GM21786 (cell line): ENCODE data around the gene SYTL5.

Source experiments
- ATAC-seq: cut with Tn5 transposase; IDR thresholded peaks from one replicate; pipeline ENCODE4 v1.9.1; 2021; ENCODE audit not compliant: unreplicated experiment

The SYTL5 gene

DNA sequence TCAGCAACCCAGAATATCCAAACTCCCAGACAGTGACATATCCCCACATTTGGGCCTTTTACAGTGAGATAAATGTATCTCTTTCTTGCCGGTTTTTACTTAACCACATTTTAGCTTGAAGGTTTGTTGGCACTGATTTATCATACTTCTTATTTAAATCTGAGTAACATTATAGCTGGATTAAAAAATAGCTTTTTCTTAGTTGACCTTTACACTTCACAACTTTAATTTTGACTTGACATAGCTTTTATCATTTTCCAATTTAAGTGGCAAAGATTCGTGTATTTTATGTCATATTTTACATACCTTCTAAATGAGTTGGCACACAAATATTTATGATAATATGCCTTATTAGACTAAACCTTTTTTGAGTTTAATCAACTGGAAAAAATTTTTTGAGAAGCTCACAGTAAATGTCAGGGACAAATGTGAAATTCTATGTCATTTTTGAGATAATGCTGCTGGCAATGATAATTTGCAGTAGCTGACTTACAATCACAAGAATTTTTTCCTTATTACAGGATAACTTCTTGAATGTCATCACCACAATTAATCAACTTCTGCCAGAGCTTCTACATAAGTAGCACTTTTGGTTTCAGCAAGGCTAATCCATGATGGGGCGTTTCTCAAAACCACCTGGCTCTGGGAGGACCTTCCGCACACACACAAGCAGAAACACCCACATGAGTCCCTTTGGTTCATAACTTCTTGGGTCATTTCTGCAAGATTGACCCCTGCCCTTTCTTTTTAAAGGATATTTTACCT lies 80.3 kb downstream of the SYTL5 start:
- no peak for ATAC-seq

DNA sequence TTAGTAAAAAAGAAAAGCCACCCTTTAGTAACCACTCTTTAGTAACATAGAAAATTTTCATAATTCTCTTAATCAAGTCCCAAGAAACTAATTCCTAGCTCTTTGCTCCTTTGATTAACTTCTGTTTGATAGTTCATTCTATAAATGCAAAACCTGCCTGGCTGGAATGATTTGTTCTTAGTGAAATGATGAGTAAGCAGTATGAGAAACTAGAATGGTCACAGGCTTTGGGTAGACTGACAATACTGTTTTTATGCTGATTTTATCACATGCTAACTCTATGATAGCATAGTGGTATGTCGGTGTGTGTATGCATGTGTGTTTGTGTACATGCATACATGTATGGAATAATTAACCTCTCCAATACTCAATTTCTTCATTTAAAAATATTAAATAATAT lies 81.2 kb downstream of the SYTL5 start:
- ATAC-seq, result no peak

DNA sequence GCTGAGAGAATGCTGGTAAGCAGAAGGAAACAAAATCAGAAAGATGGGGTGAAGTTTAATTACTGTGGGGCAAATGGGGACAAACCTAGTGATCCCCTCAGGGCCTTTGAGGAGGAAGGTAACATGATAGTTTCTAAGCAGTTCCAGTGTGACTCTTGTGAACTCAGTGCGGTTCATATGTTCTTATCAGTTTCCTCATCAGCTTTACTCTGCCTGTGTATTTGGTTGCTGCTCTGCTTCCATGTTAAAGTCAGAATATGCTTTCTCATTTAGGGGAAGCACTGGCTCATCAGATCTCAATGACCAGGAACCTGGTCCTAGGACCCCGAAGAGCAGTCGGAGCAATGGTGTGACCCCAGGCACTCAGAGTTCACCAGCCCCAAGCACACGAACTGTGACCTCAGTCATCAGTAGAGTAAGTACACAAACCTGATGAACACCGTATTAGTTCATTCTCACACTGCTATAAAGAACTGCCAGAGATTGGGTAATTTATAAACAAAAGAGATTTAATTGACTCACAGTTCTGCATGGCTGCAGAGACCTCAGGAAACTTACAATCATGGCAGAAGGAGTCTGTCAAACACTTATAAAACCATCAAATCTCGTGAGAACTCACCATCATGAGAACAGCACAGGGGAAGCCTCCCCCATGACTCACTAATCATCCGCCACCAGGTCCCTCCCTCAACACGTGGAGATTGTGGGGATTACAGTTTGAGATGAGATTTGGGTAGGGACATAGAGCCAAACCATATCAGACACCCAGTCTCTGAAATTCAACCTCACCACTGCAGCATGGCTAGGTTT lies 83.0 kb downstream of the SYTL5 start:
- no peak for ATAC-seq

DNA sequence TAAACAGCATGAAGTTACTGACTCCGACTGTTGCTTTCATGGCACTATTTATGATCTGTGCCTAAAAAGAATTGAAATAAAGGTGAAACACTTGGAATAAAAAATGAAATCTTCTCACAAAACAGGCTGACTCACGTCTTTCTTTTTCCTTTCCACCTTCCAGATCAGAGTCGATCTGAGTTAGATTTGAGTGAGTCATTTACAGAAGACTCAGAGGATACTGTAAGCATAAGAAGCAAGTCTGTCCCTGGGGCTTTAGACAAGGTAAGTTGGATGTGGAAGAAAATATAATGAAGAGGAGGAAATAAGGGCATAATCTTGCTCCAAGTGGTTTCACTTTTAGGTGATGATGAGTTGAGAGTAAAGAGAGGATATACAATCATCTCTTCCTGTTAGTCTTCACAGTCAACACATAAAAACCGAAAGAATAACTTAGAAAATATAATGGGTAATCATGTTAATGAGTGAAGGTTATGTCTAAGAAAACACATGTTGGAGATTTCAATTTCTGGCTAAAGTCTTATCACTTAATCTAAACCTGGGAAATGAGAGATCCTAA lies 89.7 kb downstream of the SYTL5 start:
- no peak for ATAC-seq

DNA sequence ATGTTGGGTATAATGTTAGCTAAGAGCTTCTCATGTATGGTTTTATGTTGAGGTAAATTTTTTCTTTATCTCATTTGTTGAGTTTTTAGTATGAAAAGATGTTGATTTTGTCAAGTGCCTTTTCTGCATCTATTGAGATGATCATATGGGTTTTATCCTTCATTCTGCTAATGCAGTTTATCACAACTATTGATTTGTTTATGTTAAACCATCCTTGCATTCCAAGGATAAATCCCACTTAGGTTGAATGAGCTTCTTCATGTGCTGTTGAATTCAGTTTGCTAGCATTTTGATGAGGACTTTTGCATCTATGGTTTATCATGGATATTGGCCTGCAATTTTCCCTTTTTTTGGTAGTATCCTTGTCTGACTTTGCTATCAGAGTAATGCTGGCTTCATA lies 93.3 kb downstream of the SYTL5 start:
- ATAC-seq, result no peak

DNA sequence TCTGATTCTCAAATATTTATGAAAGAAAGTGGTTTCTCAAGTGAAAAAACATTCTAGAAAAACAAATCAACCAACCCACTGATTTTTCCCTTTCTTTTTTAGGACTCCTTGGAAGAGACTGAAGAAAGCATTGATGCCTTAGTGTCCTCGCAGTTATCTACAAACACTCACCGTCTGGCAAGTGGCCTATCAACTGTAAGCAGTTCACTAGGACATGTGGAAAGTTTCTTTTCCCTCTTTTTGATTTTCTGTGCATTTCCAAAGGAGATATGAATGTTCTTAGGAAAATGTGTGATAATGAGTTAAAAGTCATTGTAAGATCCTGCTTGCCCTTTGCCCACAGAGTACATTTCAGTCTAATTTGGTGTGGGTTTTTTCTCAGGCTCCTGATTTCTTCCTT lies 95.9 kb downstream of the SYTL5 start:
- ATAC-seq, result no peak

DNA sequence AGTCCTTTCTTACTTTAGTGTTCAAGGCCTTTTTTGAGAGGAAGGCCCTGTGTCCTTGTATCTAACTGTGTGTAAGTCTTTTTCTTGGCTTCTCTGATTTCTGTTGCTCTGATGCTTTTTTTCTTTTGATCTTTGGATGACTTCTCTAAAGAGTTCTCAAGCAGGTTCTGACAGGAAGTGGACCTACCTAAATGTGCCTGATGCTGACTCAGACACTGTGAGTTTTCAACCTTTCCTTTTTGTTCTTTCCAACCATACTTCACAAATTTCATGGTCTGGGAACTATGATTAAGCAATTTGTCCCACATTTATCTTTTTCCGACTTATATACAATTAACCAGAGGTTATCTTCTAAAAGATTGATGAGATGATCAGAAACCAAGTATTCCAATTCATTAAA lies 96.5 kb downstream of the SYTL5 start:
- ATAC-seq, result no peak

DNA sequence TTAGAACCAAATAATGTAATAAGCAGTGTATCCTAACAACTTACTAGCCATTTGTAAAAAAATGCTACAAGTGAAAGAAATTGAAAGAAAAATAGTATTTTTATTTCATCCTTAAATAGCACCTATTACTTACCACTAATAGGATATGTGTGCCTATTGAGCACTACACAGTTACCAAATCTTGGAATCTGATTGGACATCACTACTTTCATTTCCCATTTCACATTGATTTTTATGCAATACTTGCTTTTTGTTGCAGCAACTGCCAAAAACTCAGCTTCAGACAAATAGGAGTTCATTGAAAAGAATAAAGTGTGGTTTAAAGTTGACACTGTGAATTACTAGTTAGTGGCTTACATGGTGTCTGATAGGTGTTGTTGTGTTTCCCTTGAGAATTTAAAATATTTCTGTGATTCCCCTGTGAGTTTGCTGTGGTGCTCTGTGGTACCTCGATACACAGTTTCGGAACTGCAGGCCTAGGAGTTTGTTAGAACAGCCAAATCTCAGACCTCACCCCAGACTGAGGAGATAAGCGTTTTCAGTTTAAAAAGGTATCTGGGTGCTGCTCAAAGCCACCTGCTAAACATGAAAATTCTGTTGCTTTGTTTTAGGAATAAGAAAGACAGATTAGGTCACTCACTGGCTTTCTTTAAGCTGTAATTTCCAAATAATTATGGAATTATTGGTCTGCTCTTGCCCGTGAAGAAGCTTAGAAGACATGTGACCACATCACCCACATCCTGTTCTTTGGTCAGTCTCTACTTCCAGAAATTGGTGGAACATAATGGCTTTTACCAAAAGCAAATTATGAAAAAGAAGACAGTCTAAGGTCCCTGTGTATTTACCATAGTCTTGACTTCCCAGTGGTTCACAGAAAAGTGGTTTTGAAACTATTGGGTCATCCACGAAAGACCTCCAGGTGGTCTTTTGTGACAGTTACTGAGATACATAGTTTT lies 97.8 kb downstream of the SYTL5 start:
- ATAC-seq, result peak; percentile 86

DNA sequence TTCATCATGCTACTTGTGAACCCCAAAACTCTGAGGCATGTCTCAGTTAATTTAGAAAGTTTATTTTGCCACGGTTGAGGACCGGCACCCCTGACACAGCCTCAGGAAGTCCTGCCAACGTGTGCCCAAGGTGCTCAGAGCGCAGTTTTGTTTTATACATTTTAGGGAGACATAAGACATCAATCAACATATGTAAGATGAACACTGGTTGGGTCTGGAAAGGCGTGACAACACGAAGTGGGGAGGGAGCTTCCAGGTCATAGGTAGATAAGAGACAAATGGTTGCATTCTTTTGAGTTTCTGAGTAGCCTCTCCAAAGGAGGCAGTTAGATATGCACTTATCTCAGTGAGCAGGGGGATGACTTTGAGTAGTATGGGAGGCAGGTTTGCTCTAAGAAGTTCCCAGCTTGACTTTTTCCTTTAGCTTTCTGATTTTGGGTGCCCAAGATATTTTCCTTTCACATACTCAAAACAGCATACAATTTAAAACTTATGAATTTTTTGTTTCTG lies 98.9 kb downstream of the SYTL5 start:
- ATAC-seq, result no peak

DNA sequence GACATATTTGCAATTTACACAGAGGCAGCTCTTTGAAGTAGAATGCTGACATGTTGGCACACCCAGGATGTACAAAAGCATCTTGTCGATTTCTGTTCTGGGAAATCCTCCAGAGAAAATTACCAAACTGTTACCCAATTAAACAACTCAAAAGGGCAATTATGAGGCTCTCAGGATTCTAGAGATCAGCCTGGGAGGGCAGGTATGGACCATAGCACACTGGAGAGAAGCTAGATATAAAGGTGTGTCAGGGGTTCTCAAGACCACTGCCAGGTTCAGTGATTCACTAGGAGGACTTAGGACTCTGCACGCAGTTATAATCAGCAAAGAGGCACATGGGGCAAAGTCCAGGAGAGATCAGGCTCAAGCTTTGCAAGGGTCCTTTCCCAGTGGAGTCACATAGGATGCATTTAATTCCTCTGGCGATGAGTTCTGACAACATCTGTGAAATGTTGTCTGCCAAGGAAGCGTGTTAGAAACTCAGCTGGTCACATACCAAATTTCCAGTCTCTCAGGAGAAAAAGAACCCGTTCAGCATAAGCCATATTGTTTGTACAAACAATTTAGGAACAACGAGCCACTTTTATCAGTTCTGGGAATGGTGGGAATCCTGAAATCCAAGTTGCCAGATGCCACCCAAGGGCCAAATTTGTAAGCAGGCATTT lies 100.8 kb downstream of the SYTL5 start:
- ATAC-seq, result no peak

DNA sequence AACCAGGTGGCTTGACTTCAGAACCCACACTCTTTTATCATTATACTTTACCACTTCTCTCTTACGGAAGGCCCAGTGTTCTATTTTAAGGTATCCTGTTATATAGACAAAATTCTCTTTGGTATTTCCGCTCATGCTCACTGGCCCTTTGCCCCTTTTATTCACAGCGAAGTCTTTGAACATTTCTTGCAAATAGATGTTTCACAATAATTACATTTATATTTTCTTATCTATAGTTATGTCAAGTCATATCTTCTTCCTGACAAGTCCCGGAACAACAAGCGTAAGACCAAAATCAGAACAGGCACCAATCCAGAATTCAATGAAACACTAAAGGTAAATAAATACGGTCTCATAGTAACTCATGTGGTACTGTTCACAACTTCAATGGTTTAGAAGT lies 102.0 kb downstream of the SYTL5 start:
- ATAC-seq, result no peak

DNA sequence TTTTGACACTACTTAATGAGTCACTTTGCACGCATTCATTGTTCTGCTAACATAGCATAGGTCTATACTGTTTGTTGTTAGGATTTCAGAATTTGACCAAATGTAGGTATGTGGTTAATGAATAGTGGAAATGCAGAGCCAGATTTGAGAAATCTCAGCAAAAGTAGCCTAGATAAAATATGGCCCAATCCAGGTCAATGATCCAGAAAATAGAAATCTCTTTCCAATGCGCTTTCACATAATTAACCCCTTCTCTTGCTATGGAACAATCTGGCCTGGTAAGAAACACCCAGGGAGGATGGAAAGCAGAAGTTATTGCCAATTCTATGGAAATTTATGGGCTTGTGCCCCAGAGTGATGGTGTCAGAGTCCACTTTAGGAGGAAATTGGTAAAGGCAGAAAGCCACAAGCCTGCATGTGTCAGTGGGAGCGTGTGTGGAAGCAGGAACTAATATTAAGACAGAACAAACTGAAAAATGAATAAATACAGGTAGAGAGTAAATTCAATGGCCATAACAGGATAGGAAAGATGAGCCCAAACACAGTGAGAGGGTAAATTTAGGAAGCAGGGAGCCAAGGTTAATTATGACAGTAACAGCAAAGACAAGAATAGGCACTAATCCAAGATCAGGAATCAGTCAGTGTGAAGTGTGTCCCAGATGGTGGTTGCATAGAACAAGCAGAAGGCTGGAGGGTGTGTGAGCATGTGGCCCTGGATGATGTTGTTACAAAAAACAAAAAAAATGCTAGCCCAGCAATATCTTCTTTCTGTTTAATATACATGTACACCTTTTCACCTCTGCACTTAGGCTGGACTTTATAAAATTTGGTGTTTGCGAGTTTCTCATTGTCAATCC lies 102.9 kb downstream of the SYTL5 start:
- no peak for ATAC-seq

DNA sequence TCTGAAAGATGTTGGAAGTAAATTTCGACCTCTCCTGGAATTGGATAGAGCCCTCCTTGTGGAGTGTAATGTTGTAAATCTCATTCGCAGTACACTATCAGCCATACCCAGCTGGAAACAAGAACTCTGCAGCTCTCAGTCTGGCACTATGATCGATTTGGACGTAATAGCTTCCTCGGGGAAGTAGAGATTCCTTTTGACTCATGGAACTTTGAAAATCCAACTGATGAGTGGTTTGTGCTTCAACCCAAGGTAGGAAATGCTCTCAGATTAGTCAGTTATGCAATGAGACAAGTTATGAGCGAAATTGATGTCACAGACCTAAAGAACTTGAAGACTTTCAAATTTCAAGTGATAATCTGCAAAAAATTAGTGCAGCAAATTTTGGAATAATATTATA lies 103.9 kb downstream of the SYTL5 start:
- ATAC-seq, result no peak

DNA sequence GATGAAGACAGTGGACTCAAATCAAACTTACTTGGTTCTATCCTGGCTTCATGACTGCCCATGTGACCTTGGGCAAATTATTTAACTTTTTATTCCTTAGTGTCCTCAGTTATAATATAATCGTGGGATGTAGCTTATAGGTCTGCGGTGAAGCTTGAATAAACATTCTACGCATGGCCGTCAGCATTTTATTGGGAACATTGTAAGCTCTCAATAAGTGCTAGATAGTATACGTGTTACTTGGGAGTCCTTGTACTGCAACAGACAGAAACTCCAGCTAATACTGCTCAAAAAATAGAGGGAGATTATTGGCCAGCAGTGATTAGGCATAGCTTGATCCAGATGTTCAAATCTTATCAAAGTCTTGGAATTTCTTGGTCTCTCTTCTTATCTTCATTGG lies 104.8 kb downstream of the SYTL5 start:
- no peak for ATAC-seq

DNA sequence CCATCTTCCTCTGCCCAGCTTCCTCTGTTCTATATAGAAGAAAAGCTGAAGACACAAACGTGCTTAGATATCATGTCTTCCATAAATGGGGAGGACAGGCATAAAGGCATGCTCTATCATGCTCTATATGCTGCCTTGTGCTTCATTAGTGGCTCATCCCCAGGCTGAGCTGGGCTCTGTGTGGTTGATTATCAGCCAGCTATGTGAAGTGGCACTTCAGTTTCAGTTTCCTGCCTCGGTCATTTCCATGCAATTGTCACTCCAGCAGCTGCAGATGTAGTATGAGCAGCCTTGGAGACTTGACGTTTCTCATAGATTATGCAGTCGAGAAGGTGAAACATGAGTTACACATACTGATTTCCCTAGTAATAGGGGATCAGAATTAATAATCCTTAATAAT lies 106.2 kb downstream of the SYTL5 start:
- ATAC-seq, result peak; percentile 85

DNA sequence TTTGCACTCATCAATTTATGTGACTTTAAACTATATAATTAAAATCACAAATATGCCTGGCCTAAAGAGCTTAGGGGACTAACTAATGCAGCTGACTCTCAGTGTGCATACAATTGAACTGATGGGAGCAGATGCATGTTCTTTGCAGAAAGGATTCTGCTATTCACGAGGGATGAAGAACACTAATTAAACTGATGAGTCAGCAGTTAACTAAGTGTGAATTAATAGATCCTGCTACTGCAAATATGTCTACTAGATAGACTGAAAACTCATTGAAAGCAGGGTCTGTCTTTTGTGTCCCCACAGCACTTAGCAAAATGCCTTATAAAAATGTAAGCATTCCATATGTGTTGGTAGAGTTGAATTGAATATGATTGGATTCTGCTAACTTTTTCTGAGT lies 110.4 kb downstream of the SYTL5 start:
- no peak for ATAC-seq

DNA sequence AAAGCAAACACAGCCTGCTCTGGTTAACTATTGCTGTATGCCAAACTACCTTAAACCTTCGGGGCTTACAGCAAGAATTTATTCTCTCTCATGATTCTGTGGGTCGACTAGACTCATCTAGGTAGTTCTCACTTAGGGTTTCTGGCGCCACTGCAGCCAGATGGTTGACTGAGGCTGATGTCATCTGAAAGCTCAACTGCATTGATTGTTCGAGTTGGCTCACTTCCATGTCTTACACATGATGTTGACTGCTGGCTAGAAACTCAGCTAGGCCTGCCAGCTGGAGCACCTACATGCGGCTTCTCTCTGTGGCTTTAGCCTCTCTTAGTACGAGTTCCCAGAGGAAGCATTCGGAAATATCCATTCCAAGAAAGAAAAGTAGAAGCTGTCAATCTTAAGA lies 111.1 kb downstream of the SYTL5 start:
- no peak for ATAC-seq

DNA sequence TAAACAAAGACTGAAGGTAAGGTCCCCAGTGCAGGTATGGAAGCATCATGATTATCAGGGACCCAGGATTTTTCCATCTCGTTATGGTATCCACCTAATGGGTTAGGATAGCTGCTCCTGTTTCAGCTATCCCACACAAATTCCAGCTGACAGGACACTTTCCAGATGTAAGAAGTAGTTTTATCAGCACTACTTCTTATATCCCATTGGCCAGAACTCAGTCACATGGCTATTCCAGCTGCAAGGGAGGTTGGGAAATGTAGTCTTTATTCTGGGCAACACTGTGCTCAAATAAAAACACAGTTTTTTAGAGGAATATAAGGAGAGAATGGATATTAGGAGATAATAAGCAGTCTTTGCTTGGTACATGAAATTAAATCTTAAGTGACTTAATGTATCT lies 117.6 kb downstream of the SYTL5 start:
- ATAC-seq, result no peak

DNA sequence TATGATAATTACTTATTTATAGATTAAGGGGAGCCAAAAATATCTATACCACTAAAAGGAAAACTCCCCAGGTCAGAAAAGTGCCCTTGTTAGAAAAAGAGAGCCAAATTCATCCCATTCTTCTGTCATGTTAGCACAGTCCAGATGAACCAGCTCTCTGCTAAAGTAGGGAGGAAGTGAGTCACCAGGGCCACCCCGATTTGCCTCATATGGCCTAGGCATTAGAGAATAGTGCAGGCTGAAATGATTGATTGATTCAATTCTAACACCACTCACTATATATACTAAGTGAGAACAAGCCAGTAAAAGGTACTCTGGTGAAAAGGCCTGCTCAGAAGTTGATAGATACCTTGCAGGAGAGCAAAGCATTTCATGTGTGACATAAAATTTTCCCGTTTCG lies 119.8 kb downstream of the SYTL5 start:
- ATAC-seq, result no peak
